DOHH2 (cell line): ENCODE data around the gene PACSIN1.

ENCODE experiments used
- H3F3A ChIP-seq: fragments of 200-600 bp; sonication (generic), shearing (Covaris generic); 2 replicates; pipeline ENCODE4 v1.6.0; 2016; ENCODE audit warnings: antibody characterized with exemption, mild to moderate bottlenecking; ENCODE audit not compliant: control insufficient read depth, insufficient read depth
- H3K27ac ChIP-seq: fragments of 200-600 bp; sonication (generic); 2 replicates; pipeline ENCODE4 v1.5.1; 2014; ENCODE audit warnings: low read depth, mild to moderate bottlenecking, low read length, moderate library complexity
- H3K27me3 ChIP-seq: fragments of 200-600 bp; sonication (generic); 2 replicates; pipeline ENCODE4 v1.6.1; 2014; ENCODE audit warnings: mild to moderate bottlenecking, low read length, mixed read lengths; ENCODE audit not compliant: control insufficient read depth
- H3K36me3 ChIP-seq: fragments of 200-600 bp; sonication (generic); 2 replicates; pipeline ENCODE4 v1.6.1; 2014; ENCODE audit warnings: mild to moderate bottlenecking, low read length, moderate library complexity, mixed read lengths; ENCODE audit not compliant: control insufficient read depth
- H3K4me1 ChIP-seq: fragments of 200-600 bp; sonication (generic); 2 replicates; pipeline ENCODE4 v1.6.1; 2014; ENCODE audit warnings: mild to moderate bottlenecking, low read length, mixed read lengths; ENCODE audit not compliant: control insufficient read depth
- H3K4me2 ChIP-seq: fragments of 200-600 bp; sonication (generic); 2 replicates; pipeline ENCODE4 v1.6.0; 2014; ENCODE audit warnings: mild to moderate bottlenecking, low read length, moderate library complexity
- H3K4me3 ChIP-seq: fragments of 200-600 bp; sonication (generic); 2 replicates; pipeline ENCODE4 v1.5.1; 2014; ENCODE audit warnings: mild to moderate bottlenecking, low read length, mixed read lengths
- H3K79me2 ChIP-seq: fragments of 200-600 bp; sonication (generic); 2 replicates; pipeline ENCODE4 v1.6.1; 2014; ENCODE audit warnings: mild to moderate bottlenecking, low read length, mixed read lengths; ENCODE audit not compliant: control insufficient read depth
- H3K9me2 ChIP-seq: fragments of 200-600 bp; sonication (generic); replicated peaks from 2 replicates; pipeline ENCODE4 v1.6.1; 2014; ENCODE audit warnings: mild to moderate bottlenecking, low read length, mixed read lengths; ENCODE audit not compliant: control insufficient read depth
- H3K9me3 ChIP-seq: fragments of 200-600 bp; sonication (generic); 2 replicates; pipeline ENCODE4 v1.6.1; 2014; ENCODE audit warnings: antibody characterized with exemption, low read length, mixed read lengths; ENCODE audit not compliant: control insufficient read depth, insufficient read depth
- H4K20me1 ChIP-seq: fragments of 200-600 bp; sonication (generic); 2 replicates; pipeline ENCODE4 v1.6.0; 2014; ENCODE audit warnings: low read depth, mild to moderate bottlenecking, antibody characterized with exemption, low read length, moderate library complexity; ENCODE audit not compliant: control insufficient read depth, insufficient read depth
- EZH2phosphoT487 ChIP-seq: fragments of 200-600 bp; sonication (generic); IDR thresholded peaks from 2 replicates; pipeline ENCODE4 v1.6.1; 2017; ENCODE audit warnings: borderline replicate concordance, mild to moderate bottlenecking, antibody characterized with exemption, low read length, moderate library complexity, mixed read lengths
- TF ChIP-seq, protein P1 (sequence below): fragments of 200-600 bp; sonication (generic); IDR thresholded peaks from one replicate; pipeline ENCODE4 v1.5.1; 2014; ENCODE audit warnings: antibody characterized with exemption, mild to moderate bottlenecking, low read depth, low read length; ENCODE audit not compliant: poor library complexity, severe bottlenecking

PACSIN1 gene

DNA sequence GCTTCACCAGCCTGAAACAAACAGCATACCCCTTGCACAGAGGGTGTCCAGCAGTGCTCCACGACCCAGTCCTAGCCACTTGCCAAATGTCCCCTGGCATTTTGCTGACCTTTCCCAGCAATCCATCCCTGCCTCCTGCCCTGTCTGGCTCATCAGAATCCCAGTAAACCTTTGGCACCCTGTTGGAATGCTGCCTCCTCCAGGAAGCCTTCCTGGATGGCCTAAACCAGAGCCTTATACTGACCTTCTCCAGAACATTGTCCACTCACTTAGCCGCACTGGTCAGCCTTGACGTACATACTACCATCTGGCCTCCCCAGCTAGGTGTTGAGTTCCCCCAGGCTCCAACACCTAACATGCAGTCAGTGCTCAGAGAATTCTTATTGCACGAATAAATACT is 2.0 kb upstream of the PACSIN1 start:
- H3K9me3 ChIP-seq = no peaks in the 10 kb centered on the region
- H3K36me3 ChIP-seq = no peaks in the 10 kb centered on the region
- no peaks in the 10 kb centered on the region for H3K9me2 ChIP-seq
- no peak for TF ChIP-seq EZH2phosphoT487
- TF ChIP-seq, protein P1, sequence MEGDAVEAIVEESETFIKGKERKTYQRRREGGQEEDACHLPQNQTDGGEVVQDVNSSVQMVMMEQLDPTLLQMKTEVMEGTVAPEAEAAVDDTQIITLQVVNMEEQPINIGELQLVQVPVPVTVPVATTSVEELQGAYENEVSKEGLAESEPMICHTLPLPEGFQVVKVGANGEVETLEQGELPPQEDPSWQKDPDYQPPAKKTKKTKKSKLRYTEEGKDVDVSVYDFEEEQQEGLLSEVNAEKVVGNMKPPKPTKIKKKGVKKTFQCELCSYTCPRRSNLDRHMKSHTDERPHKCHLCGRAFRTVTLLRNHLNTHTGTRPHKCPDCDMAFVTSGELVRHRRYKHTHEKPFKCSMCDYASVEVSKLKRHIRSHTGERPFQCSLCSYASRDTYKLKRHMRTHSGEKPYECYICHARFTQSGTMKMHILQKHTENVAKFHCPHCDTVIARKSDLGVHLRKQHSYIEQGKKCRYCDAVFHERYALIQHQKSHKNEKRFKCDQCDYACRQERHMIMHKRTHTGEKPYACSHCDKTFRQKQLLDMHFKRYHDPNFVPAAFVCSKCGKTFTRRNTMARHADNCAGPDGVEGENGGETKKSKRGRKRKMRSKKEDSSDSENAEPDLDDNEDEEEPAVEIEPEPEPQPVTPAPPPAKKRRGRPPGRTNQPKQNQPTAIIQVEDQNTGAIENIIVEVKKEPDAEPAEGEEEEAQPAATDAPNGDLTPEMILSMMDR = no peak
- no peak overlapping the region for H3K27ac ChIP-seq
- peaks cover 5% of the 10 kb centered on the region; the same call in 1 of the 2 replicates for H3K27me3 ChIP-seq
- H3K4me2 ChIP-seq = no peak overlapping the region
- H3F3A ChIP-seq = peaks cover 3% of the 10 kb centered on the region; the same call in 1 of the 2 replicates
- H3K4me1 ChIP-seq = peaks cover 41% of the 10 kb centered on the region
- H4K20me1 ChIP-seq = no peaks in the 10 kb centered on the region
- H3K79me2 ChIP-seq = no peaks in the 10 kb centered on the region
- H3K4me3 ChIP-seq = no peak overlapping the region

DNA sequence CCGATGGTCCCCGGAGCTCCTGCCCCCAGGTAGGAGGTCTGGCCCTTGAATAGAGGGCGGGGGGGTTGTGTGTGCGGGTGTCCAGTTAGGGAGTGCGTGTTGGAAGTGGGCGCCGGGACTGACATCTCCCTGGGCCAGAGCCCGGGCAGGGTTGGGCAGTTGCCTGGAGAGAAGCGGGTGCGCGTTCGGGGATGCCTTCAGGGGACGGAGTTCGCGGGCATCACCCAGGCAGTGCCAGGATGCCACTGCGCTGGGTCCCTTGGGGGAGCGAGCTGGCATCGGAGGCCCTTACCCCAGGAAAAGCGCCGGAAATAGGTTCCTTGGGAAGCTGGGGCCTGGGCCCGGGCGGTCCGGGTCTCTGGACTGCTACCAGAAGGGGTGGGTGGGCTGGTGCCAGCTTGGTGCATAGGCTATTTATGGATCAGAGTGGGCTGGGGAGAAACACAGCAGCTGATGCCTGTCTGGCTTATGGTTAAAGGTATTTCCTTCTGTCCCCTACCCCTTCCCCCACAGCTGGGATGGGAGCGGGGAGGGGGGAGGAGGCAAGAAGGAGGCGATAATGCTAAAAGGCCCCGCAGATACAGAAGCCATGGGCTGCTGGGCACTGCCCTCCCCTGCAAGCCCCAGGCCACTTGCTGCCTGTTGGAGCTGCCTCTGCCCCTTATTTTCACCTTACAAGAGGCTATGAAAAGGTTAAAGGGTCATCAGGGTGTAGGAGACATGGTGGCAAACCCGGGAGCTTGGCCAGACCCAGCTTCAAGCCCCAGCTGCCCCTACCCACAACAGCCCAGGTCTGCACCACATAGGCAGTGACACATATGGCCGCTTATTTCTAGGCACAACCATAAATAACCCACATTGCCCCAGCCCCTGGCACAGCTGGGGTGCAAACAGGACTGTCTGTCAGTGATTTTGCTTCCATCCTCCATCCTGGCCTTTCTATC is 638 bp downstream of the PACSIN1 start:
- Histone ChIP-seq H3K9me2 (no peaks in the 10 kb centered on the region), H3K27me3 (peaks cover 5% of the 10 kb centered on the region; the same call in 1 of the 2 replicates), H3K4me1 (peaks cover 48% of the 10 kb centered on the region), H3F3A (peaks cover 3% of the 10 kb centered on the region; the same call in 1 of the 2 replicates), H4K20me1 (no peaks in the 10 kb centered on the region), H3K27ac (0 out of 2 replicates have a peak overlapping the region, but pooled peaks have one; percentile 20), H3K4me2 (peak overlapping the region; percentile 75), H3K9me3 (no peaks in the 10 kb centered on the region), H3K4me3 (peak overlapping the region; percentile 72), H3K79me2 (no peaks in the 10 kb centered on the region), H3K36me3 (no peaks in the 10 kb centered on the region)
- TF ChIP-seq, protein P1 = no peak
- no peak for TF ChIP-seq EZH2phosphoT487

DNA sequence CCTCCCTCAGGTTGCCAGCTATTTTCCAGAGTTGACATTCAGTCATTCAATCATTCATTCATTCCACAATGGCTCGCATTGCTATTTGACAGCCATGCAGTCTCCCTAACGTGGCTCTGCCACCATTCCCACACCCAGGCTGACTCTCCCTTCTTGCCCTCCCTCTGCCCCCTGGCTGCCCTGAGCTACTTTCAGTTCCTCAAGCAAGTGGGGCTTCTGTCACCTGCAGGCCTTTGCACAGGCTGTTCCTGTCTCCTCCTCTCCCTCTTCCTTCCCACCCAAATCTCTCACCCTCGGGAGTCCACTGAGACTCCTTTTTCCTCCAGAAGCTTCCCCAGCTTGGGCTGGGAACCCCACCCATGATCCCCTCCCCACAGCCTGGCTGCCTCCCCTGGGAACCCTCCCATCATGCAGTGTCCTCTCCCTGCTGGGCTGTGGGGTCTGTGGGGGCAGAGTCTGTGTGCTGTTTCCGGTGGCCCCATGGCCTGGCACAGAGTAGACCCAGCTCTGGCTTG is 2.6 kb downstream of the PACSIN1 start:
- peaks cover 44% of the 10 kb centered on the region for H3K4me1 ChIP-seq
- peak overlapping the region; percentile 95 for H3K4me2 ChIP-seq
- TF ChIP-seq, protein P1 = no peak
- TF ChIP-seq EZH2phosphoT487 = no peak
- peaks cover 5% of the 10 kb centered on the region; the same call in 1 of the 2 replicates for H3K27me3 ChIP-seq
- no peaks in the 10 kb centered on the region for H3K36me3 ChIP-seq
- H3F3A ChIP-seq = peaks cover 3% of the 10 kb centered on the region; the same call in 1 of the 2 replicates
- H3K79me2 ChIP-seq = no peaks in the 10 kb centered on the region
- peak overlapping the region; percentile 83 for H3K27ac ChIP-seq
- H3K9me3 ChIP-seq = no peaks in the 10 kb centered on the region
- no peaks in the 10 kb centered on the region for H3K9me2 ChIP-seq
- H4K20me1 ChIP-seq = no peaks in the 10 kb centered on the region
- H3K4me3 ChIP-seq = peak overlapping the region; percentile 67
